ENCODE results near the gene PARD6B. TPM values are rescaled to one million over a fixed set of nuclear protein-coding genes. Genes with fewer than 3 reads are reported as not detected.
"Not testable (repeated sequence)": the region's sequence is repeated elsewhere in the genome, so short reads cannot be mapped to it uniquely, and the experiment has no call there.

PARD6B gene
- polyA plus RNA-seq, 1 of the 3 experiments (the other 2 are of a cell fraction), result 0.49 TPM

- TF ChIP-seq ZBTB33 (IDR thresholded peaks at IDR 0.05; ENCODE audit: borderline replicate concordance, low read depth), result no peak
- no peak for TF ChIP-seq SIN3A (IDR thresholded peaks at IDR 0.05; ENCODE audit: borderline replicate concordance, low read depth, low read length)
- no peak for TF ChIP-seq MXI1 (IDR thresholded peaks at IDR 0.05; ENCODE audit: low read depth, low read length)
- TF ChIP-seq YY1 (IDR thresholded peaks at IDR 0.05; ENCODE audit: low read depth), result no peak
- no peak for TF ChIP-seq RCOR1 (IDR thresholded peaks at IDR 0.05; ENCODE audit: low read length)
- TF ChIP-seq PBX3 (IDR thresholded peaks at IDR 0.05), result no peak
- no peak for TF ChIP-seq SMC3 (IDR thresholded peaks at IDR 0.05; ENCODE audit: low read depth, low read length)
Observed at GRCh38 chr20:50695135-50695872, 36.1 kb upstream of the PARD6B start (continued).

- CTCF ChIA-PET, result interaction anchor here (1.1 kb wide), 1 partner anchor 110 kb away, joined by 3 read pairs; no protein-coding TSS in a partner anchor
Observed at GRCh38 chr20:50698255-50698654, 33.1 kb upstream of the PARD6B start.

GRCh38 chr20:50699688-50700087 lies 31.7 kb upstream of the PARD6B start:
- Histone ChIP-seq H3K36me3 (replicated peaks in 1 of 2; ENCODE audit: control insufficient read depth in 1 of 2, insufficient read depth in 2 of 2, low read length in 1 of 2) (no peaks in the 10 kb centered on the region), H3K9ac (no peak overlapping the region), H3K27me3 (ENCODE audit: insufficient read depth) (no peaks in the 10 kb centered on the region), H3K4me3 (ENCODE audit: low read depth in 2 of 2, low read length in 1 of 2) (no peak overlapping the region), H2AFZ (ENCODE audit: low read depth) (no peak overlapping the region), H3K4me2 (no peak overlapping the region), H3F3A (replicated peaks; ENCODE audit: insufficient read depth) (no peaks in the 10 kb centered on the region), H3K4me1 (ENCODE audit: control insufficient read depth in 1 of 2, insufficient read depth in 2 of 2, low read depth in 1 of 2, low read length in 1 of 2) (no peaks in the 10 kb centered on the region), H4K20me1 (ENCODE audit: insufficient read depth) (no peaks in the 10 kb centered on the region), H3K27ac (ENCODE audit: low read depth in 2 of 2, low read length in 1 of 2) (no peak overlapping the region), H3K79me2 (ENCODE audit: insufficient read depth) (no peaks in the 10 kb centered on the region), H3K9me3 (no peaks in the 10 kb centered on the region), H3K9me2 (no peaks in the 10 kb centered on the region)
- ChIA-PET CTCF (no interaction called here), POLR2A (no interaction called here)
- DNase-seq, result no peak
- 88% methylated on average over 5 of the region's 5 CpGs for WGBS (ENCODE audit: low lambda C conversion rate)
- TF ChIP-seq MAX (IDR thresholded peaks at IDR 0.05; ENCODE audit: low read depth) (no peak), RFX5 (IDR thresholded peaks at IDR 0.05; ENCODE audit: low read length) (no peak), NFIC (IDR thresholded peaks at IDR 0.05; ENCODE audit: borderline replicate concordance) (no peak), SIN3A (IDR thresholded peaks at IDR 0.05; ENCODE audit: borderline replicate concordance, low read depth, low read length) (no peak), TCF12 (IDR thresholded peaks at IDR 0.05) (no peak), POLR2AphosphoS5 (IDR thresholded peaks at IDR 0.05; ENCODE audit: low read depth, low read length) (no peak), REST (IDR thresholded peaks at IDR 0.05; ENCODE audit: low read depth, low read length) (no peak), PBX3 (IDR thresholded peaks at IDR 0.05) (no peak), RCOR1 (IDR thresholded peaks at IDR 0.05; ENCODE audit: low read length) (no peak), USF1 (IDR thresholded peaks at IDR 0.05; ENCODE audit: borderline replicate concordance, low read depth) (no peak), MXI1 (IDR thresholded peaks at IDR 0.05; ENCODE audit: low read depth, low read length) (no peak), EP300 (IDR thresholded peaks at IDR 0.05; ENCODE audit: borderline replicate concordance in 1 of 2, low read depth in 1 of 2, low read length in 1 of 2) (no peak)

More at GRCh38 chr20:50698255-50698654, 33.1 kb upstream of the PARD6B start:
- H3F3A ChIP-seq (replicated peaks; ENCODE audit: insufficient read depth); H4K20me1 ChIP-seq (ENCODE audit: insufficient read depth); POLR2A ChIA-PET; H3K9me2 ChIP-seq; H3K27me3 ChIP-seq (ENCODE audit: insufficient read depth); H2AFZ ChIP-seq (ENCODE audit: low read depth); H3K4me3 ChIP-seq (ENCODE audit: low read depth in 2 of 2, low read length in 1 of 2); H3K4me2 ChIP-seq; H3K79me2 ChIP-seq (ENCODE audit: insufficient read depth); H3K27ac ChIP-seq (ENCODE audit: low read depth in 2 of 2, low read length in 1 of 2); H3K9ac ChIP-seq; H3K4me1 ChIP-seq (ENCODE audit: control insufficient read depth in 1 of 2, insufficient read depth in 2 of 2, low read depth in 1 of 2, low read length in 1 of 2); H3K9me3 ChIP-seq; H3K36me3 ChIP-seq (replicated peaks in 1 of 2; ENCODE audit: control insufficient read depth in 1 of 2, insufficient read depth in 2 of 2, low read length in 1 of 2); DNase-seq: not testable (repeated sequence)
- 93% methylated on average over 7 of the region's 7 CpGs for WGBS (ENCODE audit: low lambda C conversion rate)
